Caco-2 (cell line): Measurements from ENCODE around the gene KRTAP3-2. TPM values are rescaled to one million over a fixed set of nuclear protein-coding genes. Genes with fewer than 3 reads are reported as not detected.

Source experiments
- BruUV-seq: library from RNA; stranded (reverse); fragments of 400-500 nt; replicated peaks from 2 replicates; lab custom pipeline; 2021; lab: Mats Ljungman, UMichigan
- CTCF ChIA-PET: fragments of 300-600 bp; sonication (Branson Sonifier 250); formaldehyde crosslinking; loops from one replicate; lab custom pipeline; 2022; ENCODE audit warnings: antibody characterized with exemption; lab: Charles Lee
- POLR2A ChIA-PET: fragments of 300-600 bp; sonication (Branson Sonifier 250); formaldehyde crosslinking; loops from one replicate; lab custom pipeline; 2022; ENCODE audit warnings: antibody characterized with exemption; lab: Charles Lee
- DNase-seq, 2 experiments: peaks; one replicate each; pipeline versions ENCODE4 v3.0.0 to v3.0.0-alpha.2; 2020 to 2022
- H3K27me3 ChIP-seq: replicated peaks from 2 replicates; pipeline ENCODE4 v1.6.0; 2011; ENCODE audit warnings: low read length; ENCODE audit not compliant: control insufficient read depth, insufficient read depth
- H3K36me3 ChIP-seq: 2 replicates; pipeline ENCODE4 v1.5.1; 2011; ENCODE audit warnings: low read length; ENCODE audit not compliant: control insufficient read depth, insufficient read depth
- H3K4me1 ChIP-seq: fragments of 250-450 bp; sonication (Bioruptor Pico); 2 replicates; pipeline ENCODE4 v1.5.1; 2020; ENCODE audit warnings: mild to moderate bottlenecking
- H3K4me3 ChIP-seq: 2 replicates; pipeline ENCODE4 v1.5.1; 2011; ENCODE audit warnings: low read depth, mild to moderate bottlenecking, control low read depth, low read length
- H3K9me3 ChIP-seq: fragments of 250-450 bp; sonication (Bioruptor Pico); 2 replicates; pipeline ENCODE4 v1.5.1; 2020; ENCODE audit warnings: mild to moderate bottlenecking, moderate library complexity
- H3K27ac Mint-ChIP-seq: one replicate; pipeline ENCODE4 v1.8.0; 2022; ENCODE audit warnings: mixed read lengths; ENCODE audit not compliant: unreplicated experiment
- H3K27me3 Mint-ChIP-seq: one replicate; pipeline ENCODE4 v1.8.0; 2022; ENCODE audit warnings: mixed read lengths; ENCODE audit not compliant: insufficient read depth, unreplicated experiment
- H3K36me3 Mint-ChIP-seq: one replicate; pipeline ENCODE4 v1.8.0; 2022; ENCODE audit warnings: mild to moderate bottlenecking, mixed read lengths; ENCODE audit not compliant: insufficient read depth, unreplicated experiment
- H3K4me1 Mint-ChIP-seq: one replicate; pipeline ENCODE4 v1.8.0; 2022; ENCODE audit warnings: low read depth, mixed read lengths; ENCODE audit not compliant: unreplicated experiment
- H3K4me3 Mint-ChIP-seq: one replicate; pipeline ENCODE4 v1.8.0; 2022; ENCODE audit warnings: mild to moderate bottlenecking, moderate library complexity, mixed read lengths; ENCODE audit not compliant: unreplicated experiment
- H3K9me3 Mint-ChIP-seq: one replicate; pipeline ENCODE4 v1.8.0; 2022; ENCODE audit warnings: mixed read lengths; ENCODE audit not compliant: unreplicated experiment
- CTCF ChIP-seq, 2 experiments: fragments of 200-600 bp in 1 of 2; IDR thresholded peaks; 1 replicate in 1 of 2; 2 replicates in 1 of 2; pipeline versions ENCODE4 v1.5.1 to v1.8.0; 2011 to 2022; ENCODE audit warnings: antibody characterized with exemption in 1 of 2, control low read depth in 1 of 2, inconsistent platforms in 1 of 2, low read depth in 1 of 2, low read length in 1 of 2, mild to moderate bottlenecking in 1 of 2, moderate library complexity in 1 of 2; ENCODE audit not compliant: insufficient read depth in 1 of 2, severe bottlenecking in 1 of 2, unreplicated experiment in 1 of 2
- intact Hi-C: fragments of 100-400 bp; cut with micrococcal nuclease; formaldehyde crosslinking; loops from one replicate; pipeline ENCODE4 v1.10.0; 2022; ENCODE audit not compliant: unreplicated experiment
- total RNA-seq: library from RNA; stranded (reverse); gene quantifications from 2 replicates; pipeline ENCODE4 v1.2.3, GENCODE V29; 2022

KRTAP3-2 gene
- total RNA-seq, 1 experiment from 2014 or later, result not detected

- H3K9me3 Mint-ChIP-seq, result peaks cover 31% of the 10 kb centered on the region
- intact Hi-C loops, result no loop called here
- H3K27ac Mint-ChIP-seq, result no peak overlapping the region
- DNase-seq, result no peak
- Histone ChIP-seq H3K4me3 (no peak overlapping the region), H3K36me3 (no peaks in the 10 kb centered on the region), H3K27me3 (no peaks in the 10 kb centered on the region), H3K4me1 (peaks cover 37% of the 10 kb centered on the region), H3K9me3 (peaks cover 10% of the 10 kb centered on the region; the same call in 1 of the 2 replicates)
- ChIA-PET POLR2A (no interaction called here), CTCF (interaction anchor here (0.5 to 0.9 kb wide), 2 partner anchors 10 to 55 kb away, joined by 3 read pairs; no protein-coding TSS in a partner anchor)
- peaks cover 13% of the 10 kb centered on the region for H3K36me3 Mint-ChIP-seq
- no peak overlapping the region for H3K4me3 Mint-ChIP-seq
- no peak for TF ChIP-seq CTCF (IDR thresholded peaks at IDR 0.05; ENCODE audit: insufficient read depth in 1 of 2, low read depth in 1 of 2, low read length in 1 of 2, severe bottlenecking in 1 of 2, unreplicated experiment in 1 of 2)
- H3K27me3 Mint-ChIP-seq, result no peaks in the 10 kb centered on the region
- BruUV-seq, result no TSS peak
- peaks cover 27% of the 10 kb centered on the region for H3K4me1 Mint-ChIP-seq
Measured at GRCh38 chr17:40962059-40962561, 37.6 kb downstream of the KRTAP3-2 start.

- H3K36me3 ChIP-seq, result no peaks in the 10 kb centered on the region
- Mint-ChIP-seq H3K9me3 (peaks cover 31% of the 10 kb centered on the region), H3K4me1 (peaks cover 32% of the 10 kb centered on the region), H3K27me3 (no peaks in the 10 kb centered on the region), H3K27ac (no peak overlapping the region), H3K36me3 (peaks cover 16% of the 10 kb centered on the region), H3K4me3 (no peak overlapping the region)
- no peaks in the 10 kb centered on the region for H3K27me3 ChIP-seq
- H3K4me3 ChIP-seq, result no peak overlapping the region
- peaks cover 10% of the 10 kb centered on the region; the same call in 1 of the 2 replicates for H3K9me3 ChIP-seq
- TF ChIP-seq CTCF (IDR thresholded peaks at IDR 0.05; ENCODE audit: insufficient read depth in 1 of 2, low read depth in 1 of 2, low read length in 1 of 2, severe bottlenecking in 1 of 2, unreplicated experiment in 1 of 2), result no peak
- H3K4me1 ChIP-seq, result peaks cover 41% of the 10 kb centered on the region
- ChIA-PET POLR2A (no interaction called here), CTCF (interaction anchor here (0.9 kb wide), 1 partner anchor 10 kb away, joined by 3 read pairs; no protein-coding TSS in a partner anchor)
- intact Hi-C loops, result no loop called here
- DNase-seq, result no peak
- BruUV-seq, result no TSS peak
Measured at GRCh38 chr17:40961591-40961990, 38.1 kb downstream of the KRTAP3-2 start.

DNA sequence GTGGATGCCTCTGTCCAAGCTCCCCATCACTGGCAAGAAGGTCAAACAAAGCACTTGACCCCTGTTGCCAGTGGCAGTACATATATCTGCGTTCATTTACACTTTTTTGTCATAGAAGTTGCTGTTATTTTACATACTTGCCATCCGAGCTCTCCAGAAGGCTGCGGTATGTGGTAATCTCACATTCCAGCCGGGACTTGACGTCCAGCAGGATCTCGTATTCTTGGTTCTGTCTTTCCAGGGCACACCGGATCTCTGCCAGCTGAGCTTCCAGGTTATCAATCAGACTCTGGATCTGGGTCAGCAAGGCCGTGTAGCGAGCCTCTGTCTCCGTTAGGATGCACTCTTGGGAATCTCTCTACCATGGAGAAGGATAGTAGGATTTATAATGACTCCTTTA lies 39.6 kb downstream of the KRTAP3-2 start:
- Histone ChIP-seq H3K4me3 (no peak overlapping the region), H3K36me3 (no peaks in the 10 kb centered on the region), H3K9me3 (peaks cover 10% of the 10 kb centered on the region; the same call in 1 of the 2 replicates), H3K27me3 (no peaks in the 10 kb centered on the region), H3K4me1 (peaks cover 55% of the 10 kb centered on the region)
- H3K27me3 Mint-ChIP-seq, result no peaks in the 10 kb centered on the region
- TF ChIP-seq CTCF (IDR thresholded peaks at IDR 0.05; ENCODE audit: insufficient read depth in 1 of 2, low read depth in 1 of 2, low read length in 1 of 2, severe bottlenecking in 1 of 2, unreplicated experiment in 1 of 2), result no peak
- peaks cover 31% of the 10 kb centered on the region for H3K9me3 Mint-ChIP-seq
- intact Hi-C loops, result no loop called here
- CTCF ChIA-PET, result no interaction called here
- H3K36me3 Mint-ChIP-seq, result peaks cover 18% of the 10 kb centered on the region
- peak overlapping the region; percentile 95 for H3K27ac Mint-ChIP-seq
- H3K4me1 Mint-ChIP-seq, result peaks cover 45% of the 10 kb centered on the region
- POLR2A ChIA-PET, result no interaction called here
- no TSS peak for BruUV-seq
- H3K4me3 Mint-ChIP-seq, result no peak overlapping the region
- DNase-seq, result no peak
